ENCODE results near the gene UBAC1. TPM values are rescaled to one million over a fixed set of nuclear protein-coding genes. Genes with fewer than 3 reads are reported as not detected.

The UBAC1 gene
- total RNA-seq, 4 donors from 2014 or later = 48.6 to 61.4 (median 55.9) TPM

GRCh38 chr9:136007934-136008692, 46.9 kb upstream of the UBAC1 start:
- no peak overlapping the region for H3K4me3 ChIP-seq
- no peaks in the 10 kb centered on the region for H3K27me3 ChIP-seq
- peaks cover 0 to 90% (median 41%) of the 10 kb centered on the region in 4 donors for H3K4me1 ChIP-seq
- no peaks in the 10 kb centered on the region for H3K9me3 ChIP-seq
- DNase-seq (ENCODE audit: low spot score in 2 of 2) = no peak
- TF ChIP-seq CTCF (IDR thresholded peaks at IDR 0.05) (no peak), EP300 (IDR thresholded peaks at IDR 0.05) (no peak), POLR2A (IDR thresholded peaks at IDR 0.05) (no peak)
- peak overlapping the region in 3 of 4 donors; percentile 15 to 85 (median 60) for H3K27ac ChIP-seq
- 74 to 79% methylated on average over 20 to 24 of the region's 24 CpGs for WGBS, 2 donors
- peaks cover 0 to 30% (median 0%) of the 10 kb centered on the region in 3 donors for H3K36me3 ChIP-seq

GRCh38 chr9:136007276-136007933, 46.2 kb upstream of the UBAC1 start:
- Histone ChIP-seq H3K36me3 (peaks cover 0 to 27% (median 0%) of the 10 kb centered on the region in 3 donors), H3K4me1 (peaks cover 0 to 90% (median 36%) of the 10 kb centered on the region in 4 donors), H3K27me3 (no peaks in the 10 kb centered on the region), H3K9me3 (no peaks in the 10 kb centered on the region), H3K27ac (peak overlapping the region in 3 of 4 donors; percentile 15 to 85 (median 42)), H3K4me3 (no peak overlapping the region)
- TF ChIP-seq EP300 (IDR thresholded peaks at IDR 0.05) = no peak
- TF ChIP-seq CTCF (IDR thresholded peaks at IDR 0.05) = no peak
- TF ChIP-seq POLR2A (IDR thresholded peaks at IDR 0.05) = no peak
- 73 to 79% methylated on average over 35 to 36 of the region's 36 CpGs for WGBS, 2 donors
- DNase-seq (ENCODE audit: low spot score in 2 of 2) = no peak

- WGBS, 2 donors = 75 to 80% methylated on average over 7 of the region's 7 CpGs
- H3K36me3 ChIP-seq = peaks cover 0 to 23% (median 0%) of the 10 kb centered on the region in 3 donors
- peak overlapping the region in 1 of 4 donors; percentile 67 for H3K27ac ChIP-seq
- H3K4me1 ChIP-seq = peaks cover 0 to 79% (median 25%) of the 10 kb centered on the region in 4 donors
- H3K4me3 ChIP-seq = no peak overlapping the region
- no peaks in the 10 kb centered on the region for H3K9me3 ChIP-seq
- no peak for DNase-seq (ENCODE audit: low spot score in 2 of 2)
- TF ChIP-seq POLR2A (IDR thresholded peaks at IDR 0.05) (no peak), EP300 (IDR thresholded peaks at IDR 0.05) (no peak), CTCF (IDR thresholded peaks at IDR 0.05) (no peak)
- no peaks in the 10 kb centered on the region for H3K27me3 ChIP-seq
Measured at GRCh38 chr9:136006169-136006568, 45.0 kb upstream of the UBAC1 start.

DNA sequence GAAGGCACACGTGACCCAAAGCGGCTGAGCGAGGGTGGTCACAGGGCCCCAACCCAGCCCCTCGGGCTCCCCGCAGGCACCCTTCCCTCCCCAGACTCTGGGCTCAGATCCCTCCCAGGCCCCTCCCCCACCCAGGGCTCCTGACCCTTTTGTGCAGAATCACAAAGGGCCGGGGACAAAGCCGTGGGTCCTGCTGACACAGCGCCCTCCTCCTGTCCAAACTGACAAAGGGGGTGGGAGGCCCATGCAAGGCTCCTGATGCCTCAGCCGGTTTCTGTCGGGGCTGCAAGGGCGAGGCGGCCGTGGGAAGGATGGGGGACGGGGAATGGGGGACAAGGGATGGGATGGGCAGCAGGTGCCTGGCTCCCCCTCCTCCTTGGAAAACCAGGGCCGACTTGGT, 43.5 kb upstream of the UBAC1 start:
- no peak overlapping the region for H3K4me3 ChIP-seq
- no peak for DNase-seq (ENCODE audit: low spot score in 2 of 2)
- H3K27ac ChIP-seq = peak overlapping the region in 2 of 4 donors; percentile 60 to 67
- 65 to 80% methylated on average over 7 to 15 of the region's 15 CpGs for WGBS, 2 donors
- peaks cover 0 to 67% (median 21%) of the 10 kb centered on the region in 4 donors for H3K4me1 ChIP-seq
- H3K36me3 ChIP-seq = peaks cover 0 to 19% (median 0%) of the 10 kb centered on the region in 3 donors
- H3K9me3 ChIP-seq = no peaks in the 10 kb centered on the region
- no peak for TF ChIP-seq EP300 (IDR thresholded peaks at IDR 0.05)
- TF ChIP-seq POLR2A (IDR thresholded peaks at IDR 0.05) = no peak
- TF ChIP-seq CTCF (IDR thresholded peaks at IDR 0.05) = no peak
- H3K27me3 ChIP-seq = no peaks in the 10 kb centered on the region

- Histone ChIP-seq H3K27me3 (no peaks in the 10 kb centered on the region), H3K4me3 (no peak overlapping the region), H3K4me1 (peaks cover 0 to 62% (median 18%) of the 10 kb centered on the region in 4 donors), H3K9me3 (no peaks in the 10 kb centered on the region), H3K36me3 (peaks cover 0 to 15% (median 0%) of the 10 kb centered on the region in 3 donors), H3K27ac (peak overlapping the region in 2 of 4 donors; percentile 60 to 67)
- no peak for TF ChIP-seq CTCF (IDR thresholded peaks at IDR 0.05)
- TF ChIP-seq EP300 (IDR thresholded peaks at IDR 0.05) = no peak
- no peak for TF ChIP-seq POLR2A (IDR thresholded peaks at IDR 0.05)
- DNase-seq (ENCODE audit: low spot score in 2 of 2) = no peak
- WGBS, 2 donors = 59 to 85% methylated on average over 8 to 9 of the region's 9 CpGs
Measured at GRCh38 chr9:136004219-136004618, 43.0 kb upstream of the UBAC1 start.
